Measurements from ENCODE around the gene CAPN12.

- TF ChIP-seq TAF1 (IDR thresholded peaks at IDR 0.05; ENCODE audit: borderline replicate concordance, insufficient read depth, low read length) (no peak), POLR2AphosphoS5 (IDR thresholded peaks at IDR 0.05; ENCODE audit: low read depth, low read length) (no peak)
- TF ChIP-seq, protein P1, sequence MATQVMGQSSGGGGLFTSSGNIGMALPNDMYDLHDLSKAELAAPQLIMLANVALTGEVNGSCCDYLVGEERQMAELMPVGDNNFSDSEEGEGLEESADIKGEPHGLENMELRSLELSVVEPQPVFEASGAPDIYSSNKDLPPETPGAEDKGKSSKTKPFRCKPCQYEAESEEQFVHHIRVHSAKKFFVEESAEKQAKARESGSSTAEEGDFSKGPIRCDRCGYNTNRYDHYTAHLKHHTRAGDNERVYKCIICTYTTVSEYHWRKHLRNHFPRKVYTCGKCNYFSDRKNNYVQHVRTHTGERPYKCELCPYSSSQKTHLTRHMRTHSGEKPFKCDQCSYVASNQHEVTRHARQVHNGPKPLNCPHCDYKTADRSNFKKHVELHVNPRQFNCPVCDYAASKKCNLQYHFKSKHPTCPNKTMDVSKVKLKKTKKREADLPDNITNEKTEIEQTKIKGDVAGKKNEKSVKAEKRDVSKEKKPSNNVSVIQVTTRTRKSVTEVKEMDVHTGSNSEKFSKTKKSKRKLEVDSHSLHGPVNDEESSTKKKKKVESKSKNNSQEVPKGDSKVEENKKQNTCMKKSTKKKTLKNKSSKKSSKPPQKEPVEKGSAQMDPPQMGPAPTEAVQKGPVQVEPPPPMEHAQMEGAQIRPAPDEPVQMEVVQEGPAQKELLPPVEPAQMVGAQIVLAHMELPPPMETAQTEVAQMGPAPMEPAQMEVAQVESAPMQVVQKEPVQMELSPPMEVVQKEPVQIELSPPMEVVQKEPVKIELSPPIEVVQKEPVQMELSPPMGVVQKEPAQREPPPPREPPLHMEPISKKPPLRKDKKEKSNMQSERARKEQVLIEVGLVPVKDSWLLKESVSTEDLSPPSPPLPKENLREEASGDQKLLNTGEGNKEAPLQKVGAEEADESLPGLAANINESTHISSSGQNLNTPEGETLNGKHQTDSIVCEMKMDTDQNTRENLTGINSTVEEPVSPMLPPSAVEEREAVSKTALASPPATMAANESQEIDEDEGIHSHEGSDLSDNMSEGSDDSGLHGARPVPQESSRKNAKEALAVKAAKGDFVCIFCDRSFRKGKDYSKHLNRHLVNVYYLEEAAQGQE (IDR thresholded peaks at IDR 0.05; ENCODE audit: insufficient read depth in 1 of 2, low read depth in 2 of 2, low read length in 2 of 2): no peak
Measured at GRCh38 chr19:38721496-38721895, 22.8 kb downstream of the CAPN12 start.

Data from PFSK-1 (cell line).